ENCODE results near the gene GAS1.

Gene GAS1

GRCh38 chr9:86947146-86948073 is at the start of gene GAS1:
TSS of gene GAS1 (minus strand) at chr9:86947506. CDS start at chr9:86946779, 727 bp downstream.
- Histone ChIP-seq H3K4me3 (ENCODE audit: low read length, poor library complexity, severe bottlenecking) (peak within 1 kb of the TSS; percentile 87), H3K36me3 (ENCODE audit: insufficient read depth, low read length) (no peaks in the 10 kb centered on the region), H3K9me2 (replicated peaks; ENCODE audit: low read depth, low read length) (no peaks in the 10 kb centered on the region), H3K9me3 (ENCODE audit: insufficient read depth, low read depth, low read length) (no peaks in the 10 kb centered on the region), H3K9ac (ENCODE audit: low read depth, low read length, poor library complexity, severe bottlenecking) (peak within 1 kb of the TSS; percentile 73), H3K4me2 (ENCODE audit: low read depth, low read length, poor library complexity, severe bottlenecking) (peak within 1 kb of the TSS; percentile 86), H4K20me1 (ENCODE audit: insufficient read depth, low read length, poor library complexity, severe bottlenecking) (no peaks in the 10 kb centered on the region), H3K4me1 (ENCODE audit: insufficient read depth, low read length, poor library complexity, severe bottlenecking) (no peaks in the 10 kb centered on the region), H2AFZ (ENCODE audit: low read length) (peak within 1 kb of the TSS; percentile 85), H3K27me3 (ENCODE audit: insufficient read depth, low read length, poor library complexity, severe bottlenecking) (no peaks in the 10 kb centered on the region), H3K79me2 (ENCODE audit: insufficient read depth, low read length) (no peaks in the 10 kb centered on the region), H3F3A (ENCODE audit: low read depth) (no peaks in the 10 kb centered on the region)
- TF ChIP-seq CTCF (conservative IDR thresholded peaks at IDR 0.05; ENCODE audit: low read length) (no peak), EZH2phosphoT487 (IDR thresholded peaks at IDR 0.05; ENCODE audit: borderline replicate concordance) (no peak)

GRCh38 chr9:86994231-86994630 is 46.9 kb upstream of the GAS1 start:
- Histone ChIP-seq H2AFZ (ENCODE audit: low read length) (no peak overlapping the region), H3K4me1 (ENCODE audit: insufficient read depth, low read length, poor library complexity, severe bottlenecking) (no peaks in the 10 kb centered on the region), H3K79me2 (ENCODE audit: insufficient read depth, low read length) (no peaks in the 10 kb centered on the region), H3K9ac (ENCODE audit: low read depth, low read length, poor library complexity, severe bottlenecking) (no peak overlapping the region), H3K36me3 (ENCODE audit: insufficient read depth, low read length) (no peaks in the 10 kb centered on the region), H3K9me3 (ENCODE audit: insufficient read depth, low read depth, low read length) (no peaks in the 10 kb centered on the region), H3K4me2 (ENCODE audit: low read depth, low read length, poor library complexity, severe bottlenecking) (no peak overlapping the region), H4K20me1 (ENCODE audit: insufficient read depth, low read length, poor library complexity, severe bottlenecking) (no peaks in the 10 kb centered on the region), H3K9me2 (replicated peaks; ENCODE audit: low read depth, low read length) (no peaks in the 10 kb centered on the region), H3F3A (ENCODE audit: low read depth) (no peaks in the 10 kb centered on the region), H3K27me3 (ENCODE audit: insufficient read depth, low read length, poor library complexity, severe bottlenecking) (no peaks in the 10 kb centered on the region), H3K4me3 (ENCODE audit: low read length, poor library complexity, severe bottlenecking) (no peak overlapping the region)
- TF ChIP-seq EZH2phosphoT487 (IDR thresholded peaks at IDR 0.05; ENCODE audit: borderline replicate concordance) (no peak), CTCF (conservative IDR thresholded peaks at IDR 0.05; ENCODE audit: low read length) (no peak)

- Histone ChIP-seq H2AFZ (ENCODE audit: low read length) (no peak overlapping the region), H3K9ac (ENCODE audit: low read depth, low read length, poor library complexity, severe bottlenecking) (no peak overlapping the region), H4K20me1 (ENCODE audit: insufficient read depth, low read length, poor library complexity, severe bottlenecking) (no peaks in the 10 kb centered on the region), H3K9me2 (replicated peaks; ENCODE audit: low read depth, low read length) (no peaks in the 10 kb centered on the region), H3F3A (ENCODE audit: low read depth) (no peaks in the 10 kb centered on the region), H3K36me3 (ENCODE audit: insufficient read depth, low read length) (no peaks in the 10 kb centered on the region), H3K4me1 (ENCODE audit: insufficient read depth, low read length, poor library complexity, severe bottlenecking) (no peaks in the 10 kb centered on the region), H3K4me3 (ENCODE audit: low read length, poor library complexity, severe bottlenecking) (no peak overlapping the region), H3K9me3 (ENCODE audit: insufficient read depth, low read depth, low read length) (no peaks in the 10 kb centered on the region), H3K79me2 (ENCODE audit: insufficient read depth, low read length) (no peaks in the 10 kb centered on the region), H3K4me2 (ENCODE audit: low read depth, low read length, poor library complexity, severe bottlenecking) (no peak overlapping the region), H3K27me3 (ENCODE audit: insufficient read depth, low read length, poor library complexity, severe bottlenecking) (no peaks in the 10 kb centered on the region)
- no peak for TF ChIP-seq EZH2phosphoT487 (IDR thresholded peaks at IDR 0.05; ENCODE audit: borderline replicate concordance)
- TF ChIP-seq CTCF (conservative IDR thresholded peaks at IDR 0.05; ENCODE audit: low read length) = no peak
Measured at GRCh38 chr9:86993830-86994229, 46.5 kb upstream of the GAS1 start.
